Measurements from ENCODE around the gene RAB11FIP4.

The RAB11FIP4 gene

GRCh38 chr17:31552568-31552967 is 161.1 kb downstream of the RAB11FIP4 start:
- DNase-seq: no peak

- no peak for DNase-seq
Observed at GRCh38 chr17:31553506-31553905, 162.0 kb downstream of the RAB11FIP4 start.

- no peak for DNase-seq
Observed at GRCh38 chr17:31554930-31555329, 163.5 kb downstream of the RAB11FIP4 start.

GRCh38 chr17:31556969-31557645 is 165.6 kb downstream of the RAB11FIP4 start:
- no peak for DNase-seq

GRCh38 chr17:31558748-31559583 is 167.5 kb downstream of the RAB11FIP4 start:
- peak; percentile 66 for DNase-seq

- no peak for DNase-seq
Observed at GRCh38 chr17:31559584-31560501, 168.4 kb downstream of the RAB11FIP4 start.

- no peak for DNase-seq
Observed at GRCh38 chr17:31560616-31561235, 169.3 kb downstream of the RAB11FIP4 start.

- no peak for DNase-seq
Observed at GRCh38 chr17:31561469-31562375, 170.2 kb downstream of the RAB11FIP4 start.

GRCh38 chr17:31562376-31562840 is 170.9 kb downstream of the RAB11FIP4 start:
- no peak for DNase-seq

- DNase-seq: no peak
Observed at GRCh38 chr17:31564291-31564690, 172.8 kb downstream of the RAB11FIP4 start.

- no peak for DNase-seq
Observed at GRCh38 chr17:31564883-31565301, 173.4 kb downstream of the RAB11FIP4 start.

GRCh38 chr17:31565652-31566051 is 174.2 kb downstream of the RAB11FIP4 start:
- no peak for DNase-seq

- DNase-seq: no peak
Observed at GRCh38 chr17:31566247-31566991, 174.9 kb downstream of the RAB11FIP4 start.

GRCh38 chr17:31566992-31567373 is 175.5 kb downstream of the RAB11FIP4 start:
- no peak for DNase-seq

GRCh38 chr17:31568121-31568520 is 176.6 kb downstream of the RAB11FIP4 start:
- no peak for DNase-seq

- no peak for DNase-seq
Observed at GRCh38 chr17:31568539-31568938, 177.1 kb downstream of the RAB11FIP4 start.

GRCh38 chr17:31570231-31570630 is 178.8 kb downstream of the RAB11FIP4 start:
- no peak for DNase-seq

GRCh38 chr17:31570951-31571892 is 179.7 kb downstream of the RAB11FIP4 start:
- no peak for DNase-seq

- no peak for DNase-seq
Observed at GRCh38 chr17:31572341-31572740, 180.9 kb downstream of the RAB11FIP4 start.

GRCh38 chr17:31573047-31573446 is 181.6 kb downstream of the RAB11FIP4 start:
- no peak for DNase-seq
